ENCODE data around the gene TMEM236.

DNA sequence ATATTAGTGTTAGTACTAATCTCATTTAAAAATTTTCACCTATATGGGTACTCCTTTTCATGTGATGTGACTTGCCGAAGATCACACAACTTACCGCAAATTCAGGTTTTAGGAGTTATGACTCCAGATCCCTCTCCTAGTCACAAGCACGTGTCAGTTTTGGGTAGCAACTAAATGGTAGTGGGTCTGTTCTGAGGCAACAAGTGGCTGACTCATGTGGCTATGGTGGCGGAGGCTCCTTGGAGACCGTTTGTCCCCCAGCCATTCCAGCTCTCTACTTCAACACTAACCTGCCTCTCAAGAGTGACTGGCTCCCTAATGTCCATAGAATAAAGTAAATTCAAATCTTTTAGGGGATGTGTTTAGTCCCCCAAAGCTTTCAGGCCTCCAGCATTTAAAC is 96.6 kb downstream of the TMEM236 start:
- TF ChIP-seq EZH2phosphoT487 (IDR thresholded peaks at IDR 0.05; ENCODE audit: borderline replicate concordance) (no peak), POLR2AphosphoS5 (IDR thresholded peaks at IDR 0.05; ENCODE audit: low read depth, low read length) (no peak), RAD21 (IDR thresholded peaks at IDR 0.05; ENCODE audit: low read depth) (no peak), ELF1 (IDR thresholded peaks at IDR 0.05; ENCODE audit: borderline replicate concordance, low read depth) (no peak), POLR2A (IDR thresholded peaks at IDR 0.05; ENCODE audit: borderline replicate concordance, extremely low read depth, insufficient read depth, insufficient read length) (no peak), SRF (IDR thresholded peaks at IDR 0.05; ENCODE audit: low read depth) (no peak), EZH2 (IDR thresholded peaks at IDR 0.05) (no peak), SIN3A (IDR thresholded peaks at IDR 0.05; ENCODE audit: low read depth) (no peak), CBX3 (IDR thresholded peaks at IDR 0.05; ENCODE audit: low read depth) (no peak), SP1 (IDR thresholded peaks at IDR 0.05; ENCODE audit: low read depth) (no peak), YY1 (IDR thresholded peaks at IDR 0.05; ENCODE audit: extremely low read depth, insufficient replicate concordance, low read depth, low read length) (no peak)
- TF ChIP-seq, protein P1, sequence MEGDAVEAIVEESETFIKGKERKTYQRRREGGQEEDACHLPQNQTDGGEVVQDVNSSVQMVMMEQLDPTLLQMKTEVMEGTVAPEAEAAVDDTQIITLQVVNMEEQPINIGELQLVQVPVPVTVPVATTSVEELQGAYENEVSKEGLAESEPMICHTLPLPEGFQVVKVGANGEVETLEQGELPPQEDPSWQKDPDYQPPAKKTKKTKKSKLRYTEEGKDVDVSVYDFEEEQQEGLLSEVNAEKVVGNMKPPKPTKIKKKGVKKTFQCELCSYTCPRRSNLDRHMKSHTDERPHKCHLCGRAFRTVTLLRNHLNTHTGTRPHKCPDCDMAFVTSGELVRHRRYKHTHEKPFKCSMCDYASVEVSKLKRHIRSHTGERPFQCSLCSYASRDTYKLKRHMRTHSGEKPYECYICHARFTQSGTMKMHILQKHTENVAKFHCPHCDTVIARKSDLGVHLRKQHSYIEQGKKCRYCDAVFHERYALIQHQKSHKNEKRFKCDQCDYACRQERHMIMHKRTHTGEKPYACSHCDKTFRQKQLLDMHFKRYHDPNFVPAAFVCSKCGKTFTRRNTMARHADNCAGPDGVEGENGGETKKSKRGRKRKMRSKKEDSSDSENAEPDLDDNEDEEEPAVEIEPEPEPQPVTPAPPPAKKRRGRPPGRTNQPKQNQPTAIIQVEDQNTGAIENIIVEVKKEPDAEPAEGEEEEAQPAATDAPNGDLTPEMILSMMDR (IDR thresholded peaks at IDR 0.05 in 2 of 3, conservative IDR thresholded peaks at IDR 0.05 in 1 of 3; ENCODE audit: borderline replicate concordance in 1 of 3, insufficient read depth in 1 of 3, low read depth in 2 of 3, low read length in 2 of 3): no peak
- TF ChIP-seq, protein P2, sequence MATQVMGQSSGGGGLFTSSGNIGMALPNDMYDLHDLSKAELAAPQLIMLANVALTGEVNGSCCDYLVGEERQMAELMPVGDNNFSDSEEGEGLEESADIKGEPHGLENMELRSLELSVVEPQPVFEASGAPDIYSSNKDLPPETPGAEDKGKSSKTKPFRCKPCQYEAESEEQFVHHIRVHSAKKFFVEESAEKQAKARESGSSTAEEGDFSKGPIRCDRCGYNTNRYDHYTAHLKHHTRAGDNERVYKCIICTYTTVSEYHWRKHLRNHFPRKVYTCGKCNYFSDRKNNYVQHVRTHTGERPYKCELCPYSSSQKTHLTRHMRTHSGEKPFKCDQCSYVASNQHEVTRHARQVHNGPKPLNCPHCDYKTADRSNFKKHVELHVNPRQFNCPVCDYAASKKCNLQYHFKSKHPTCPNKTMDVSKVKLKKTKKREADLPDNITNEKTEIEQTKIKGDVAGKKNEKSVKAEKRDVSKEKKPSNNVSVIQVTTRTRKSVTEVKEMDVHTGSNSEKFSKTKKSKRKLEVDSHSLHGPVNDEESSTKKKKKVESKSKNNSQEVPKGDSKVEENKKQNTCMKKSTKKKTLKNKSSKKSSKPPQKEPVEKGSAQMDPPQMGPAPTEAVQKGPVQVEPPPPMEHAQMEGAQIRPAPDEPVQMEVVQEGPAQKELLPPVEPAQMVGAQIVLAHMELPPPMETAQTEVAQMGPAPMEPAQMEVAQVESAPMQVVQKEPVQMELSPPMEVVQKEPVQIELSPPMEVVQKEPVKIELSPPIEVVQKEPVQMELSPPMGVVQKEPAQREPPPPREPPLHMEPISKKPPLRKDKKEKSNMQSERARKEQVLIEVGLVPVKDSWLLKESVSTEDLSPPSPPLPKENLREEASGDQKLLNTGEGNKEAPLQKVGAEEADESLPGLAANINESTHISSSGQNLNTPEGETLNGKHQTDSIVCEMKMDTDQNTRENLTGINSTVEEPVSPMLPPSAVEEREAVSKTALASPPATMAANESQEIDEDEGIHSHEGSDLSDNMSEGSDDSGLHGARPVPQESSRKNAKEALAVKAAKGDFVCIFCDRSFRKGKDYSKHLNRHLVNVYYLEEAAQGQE (IDR thresholded peaks at IDR 0.05; ENCODE audit: low read depth): no peak
- TF ChIP-seq, protein P3, sequence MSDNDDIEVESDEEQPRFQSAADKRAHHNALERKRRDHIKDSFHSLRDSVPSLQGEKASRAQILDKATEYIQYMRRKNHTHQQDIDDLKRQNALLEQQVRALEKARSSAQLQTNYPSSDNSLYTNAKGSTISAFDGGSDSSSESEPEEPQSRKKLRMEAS (IDR thresholded peaks at IDR 0.05): no peak

Data from HCT116 (cell line).